Gastroesophageal sphincter (tissue), 4 donors: Measurements from ENCODE around the gene MIPEP. TPM values are rescaled to one million over a fixed set of nuclear protein-coding genes. Genes with fewer than 3 reads are reported as not detected.

Experiments
- ATAC-seq: fragments of 150-250 bp; one replicate; pipeline ENCODE4 v1.9.1; 2016; ENCODE audit warnings: mild to moderate bottlenecking, moderate library complexity
- H3K27ac ChIP-seq, 4 donors: fragments of 200-600 bp; sonication (generic) in 3 of 4; 1 replicate in 3 of 4; 2 replicates in 1 of 4; pipeline ENCODE4 v1.5.1; 2016 to 2019
- H3K27me3 ChIP-seq: fragments of 200-600 bp; sonication (generic); one replicate; pipeline ENCODE4 v1.5.1; 2019
- H3K36me3 ChIP-seq, 2 donors: fragments of 200-600 bp; sonication (generic); one replicate each; pipeline ENCODE4 v1.5.1; 2019; ENCODE audit warnings: control low read depth in 1 of 2
- H3K4me1 ChIP-seq, 3 donors: fragments of 200-600 bp; sonication (generic); 1 replicate in 2 of 3; 2 replicates in 1 of 3; pipeline ENCODE4 v1.5.1; 2016 to 2019; ENCODE audit warnings: control low read depth in 2 of 3
- H3K4me3 ChIP-seq, 2 donors: fragments of 200-600 bp; sonication (generic); one replicate each; pipeline ENCODE4 v1.5.1; 2019; ENCODE audit warnings: mild to moderate bottlenecking in 1 of 2, moderate library complexity in 1 of 2
- H3K9me3 ChIP-seq, 3 donors: fragments of 200-600 bp; sonication (generic); one replicate each; pipeline ENCODE4 v1.5.1; 2017 to 2019; ENCODE audit warnings: control low read depth in 2 of 3
- CTCF ChIP-seq, 4 experiments: fragments of 200-600 bp in 2 of 4; fragments of 450-650 bp in 2 of 4; sonication (generic) in 1 of 4; IDR thresholded peaks; one replicate each; pipeline ENCODE4 v1.5.1; 2017 to 2019; ENCODE audit warnings: antibody characterized with exemption in 4 of 4, mild to moderate bottlenecking in 2 of 4, moderate library complexity in 2 of 4
- EP300 ChIP-seq: sonication (generic); formaldehyde crosslinking; IDR thresholded peaks from one replicate; pipeline ENCODE4 v1.6.1; 2017; ENCODE audit warnings: antibody characterized with exemption, mild to moderate bottlenecking
- POLR2A ChIP-seq, 2 donors: fragments of 450-650 bp; IDR thresholded peaks; one replicate each; pipeline ENCODE4 v1.6.1; 2017; ENCODE audit warnings: antibody characterized with exemption in 2 of 2, mild to moderate bottlenecking in 2 of 2, moderate library complexity in 1 of 2
- POLR2AphosphoS5 ChIP-seq: sonication (generic); formaldehyde crosslinking; IDR thresholded peaks from one replicate; pipeline ENCODE4 v1.6.1; 2017; ENCODE audit warnings: antibody characterized with exemption
- WGBS, 2 donors: methylation state at CpG; one replicate each; pipeline ENCODE4 v1.1.5; 2018; ENCODE audit warnings: low coverage in 1 of 2; 5-methylcytosine and 5-hydroxymethylcytosine counted together
- total RNA-seq, 4 donors: library from RNA; depleted of rRNA; stranded (reverse); fragments of >200 nt; gene quantifications; one replicate each; pipeline ENCODE4 v1.1.0, GENCODE V29; 2016

Gene MIPEP
- total RNA-seq, 4 donors from 2014 or later, result 12.4 to 27.4 (median 20.3) TPM

- 65 to 88% methylated on average over 6 to 12 of the region's 12 CpGs for WGBS, 2 donors
- no peaks in the 10 kb centered on the region for H3K27me3 ChIP-seq
- no peaks in the 10 kb centered on the region for H3K36me3 ChIP-seq
- peaks cover 0 to 18% (median 0%) of the 10 kb centered on the region in 3 donors for H3K4me1 ChIP-seq
- H3K27ac ChIP-seq, result no peak overlapping the region
- H3K9me3 ChIP-seq, result no peaks in the 10 kb centered on the region
- peak; percentile 47 for TF ChIP-seq POLR2AphosphoS5
- TF ChIP-seq POLR2A (IDR thresholded peaks at IDR 0.05), result no peak
- H3K4me3 ChIP-seq, result no peak overlapping the region
- ATAC-seq, result peak; percentile 86
These were observed 187.6 kb downstream of the MIPEP start for GRCh38 chr13:23701636-23702035.

- no peak for TF ChIP-seq EP300
- TF ChIP-seq POLR2AphosphoS5, result no peak
- no peak for TF ChIP-seq POLR2A (IDR thresholded peaks at IDR 0.05)
- no peak for TF ChIP-seq CTCF (IDR thresholded peaks at IDR 0.05)
- Histone ChIP-seq H3K27ac (peak overlapping the region in 1 of 4 donors; percentile 53), H3K4me1 (peaks cover 0 to 18% (median 0%) of the 10 kb centered on the region in 3 donors), H3K9me3 (no peaks in the 10 kb centered on the region), H3K36me3 (no peaks in the 10 kb centered on the region), H3K4me3 (no peak overlapping the region), H3K27me3 (no peaks in the 10 kb centered on the region)
- peak; percentile 5 for ATAC-seq
- 65 to 83% methylated on average over 1 to 2 of the region's 5 CpGs for WGBS, 2 donors
These were observed 188.0 kb downstream of the MIPEP start for GRCh38 chr13:23701186-23701585.

- ATAC-seq, result no peak
- no peak overlapping the region for H3K27ac ChIP-seq
These were observed 189.9 kb downstream of the MIPEP start for GRCh38 chr13:23699271-23699670.

GRCh38 chr13:23697772-23698313, 191.4 kb downstream of the MIPEP start:
- 57 to 62% methylated on average over 1 of the region's 1 CpG for WGBS, 2 donors
- peaks cover 0 to 9% (median 0%) of the 10 kb centered on the region in 3 donors for H3K4me1 ChIP-seq
- no peaks in the 10 kb centered on the region for H3K9me3 ChIP-seq
- TF ChIP-seq CTCF (IDR thresholded peaks at IDR 0.05), result no peak
- TF ChIP-seq POLR2A (IDR thresholded peaks at IDR 0.05), result no peak
- TF ChIP-seq EP300, result no peak
- no peaks in the 10 kb centered on the region for H3K36me3 ChIP-seq
- no peaks in the 10 kb centered on the region for H3K27me3 ChIP-seq
- ATAC-seq, result no peak
- no peak overlapping the region for H3K4me3 ChIP-seq
- H3K27ac ChIP-seq, result no peak overlapping the region

More at GRCh38 chr13:23699271-23699670, 189.9 kb downstream of the MIPEP start:
- 67 to 78% methylated on average over 1 to 2 of the region's 2 CpGs for WGBS, 2 donors
- no peaks in the 10 kb centered on the region for H3K36me3 ChIP-seq
- H3K4me1 ChIP-seq, result peaks cover 0 to 18% (median 0%) of the 10 kb centered on the region in 3 donors
- no peaks in the 10 kb centered on the region for H3K27me3 ChIP-seq
- no peak for TF ChIP-seq EP300
- no peak for TF ChIP-seq CTCF (IDR thresholded peaks at IDR 0.05)
- TF ChIP-seq POLR2A (IDR thresholded peaks at IDR 0.05), result no peak
- no peak for TF ChIP-seq POLR2AphosphoS5
- no peaks in the 10 kb centered on the region for H3K9me3 ChIP-seq
- H3K4me3 ChIP-seq, result no peak overlapping the region

GRCh38 chr13:23696610-23697009, 192.6 kb downstream of the MIPEP start:
- TF ChIP-seq CTCF (IDR thresholded peaks at IDR 0.05) (no peak), POLR2AphosphoS5 (no peak), POLR2A (IDR thresholded peaks at IDR 0.05) (no peak), EP300 (no peak)
- Histone ChIP-seq H3K9me3 (no peaks in the 10 kb centered on the region), H3K36me3 (no peaks in the 10 kb centered on the region), H3K4me3 (no peak overlapping the region), H3K27me3 (no peaks in the 10 kb centered on the region), H3K27ac (no peak overlapping the region), H3K4me1 (no peaks in the 10 kb centered on the region)
- ATAC-seq, result no peak
- WGBS, 2 donors, result 76 to 78% methylated on average over 5 of the region's 5 CpGs
